ENCODE results near the gene PRXL2B.
"Not testable (repeated sequence)": the region's sequence is repeated elsewhere in the genome, so short reads cannot be mapped to it uniquely, and the experiment has no call there.

The PRXL2B gene

GRCh38 chr1:2623571-2624337 lies 37.2 kb downstream of the PRXL2B start:
- DNase-seq = no peak

DNA sequence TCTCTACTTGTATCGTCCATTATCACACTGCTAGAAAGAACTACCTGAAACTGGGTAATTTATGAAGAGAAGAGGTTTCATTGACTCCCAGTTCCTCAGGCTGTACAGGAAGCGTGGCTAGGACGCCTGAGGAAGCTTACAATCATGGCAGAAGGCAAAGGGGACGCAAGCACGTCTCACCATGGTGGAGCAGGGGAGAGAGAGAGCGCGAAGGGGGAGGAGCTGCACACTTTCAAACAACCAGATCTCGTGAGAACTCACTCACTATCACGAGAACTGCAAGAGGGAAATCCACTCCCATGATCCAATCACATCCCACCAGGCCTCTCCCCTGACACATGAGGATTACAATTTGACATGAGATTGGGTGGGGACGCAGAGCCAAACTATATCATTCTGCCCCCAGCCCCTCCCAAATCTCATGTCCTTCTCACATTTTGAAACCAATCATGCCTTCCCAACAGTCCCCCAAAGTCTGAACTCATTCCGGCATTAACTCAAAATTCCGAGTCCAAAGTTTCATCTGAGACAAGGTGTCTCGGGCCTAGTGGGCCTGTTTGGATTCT lies 38.2 kb downstream of the PRXL2B start:
- no peak for DNase-seq

- DNase-seq = no peak
Measured at GRCh38 chr1:2625311-2625710, 38.7 kb downstream of the PRXL2B start.

- not testable (repeated sequence) for DNase-seq
Measured at GRCh38 chr1:2625748-2626147, 39.2 kb downstream of the PRXL2B start.

DNA sequence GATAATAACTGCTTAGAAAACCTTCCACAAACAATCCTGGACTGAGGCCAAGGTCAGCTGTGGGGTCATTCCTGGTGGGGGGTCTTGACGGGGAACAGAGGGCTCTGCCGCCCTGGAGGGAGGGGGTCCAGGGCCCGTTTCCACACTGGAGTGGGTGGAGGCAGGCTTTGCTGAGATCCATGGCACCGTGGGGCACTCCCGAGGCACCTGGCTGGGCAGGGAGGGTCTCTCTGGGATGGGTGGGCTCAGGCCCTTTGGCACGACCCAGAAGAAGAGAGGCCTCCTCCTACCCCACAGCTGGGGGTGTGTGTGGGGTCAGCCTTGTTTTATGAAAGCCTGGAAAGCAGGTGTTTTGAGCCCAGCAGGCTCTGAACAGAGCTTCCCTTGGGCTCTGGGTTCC lies 41.2 kb downstream of the PRXL2B start:
- DNase-seq = no peak

- no peak for DNase-seq
Measured at GRCh38 chr1:2628191-2628932, 41.8 kb downstream of the PRXL2B start.

- DNase-seq = no peak
Measured at GRCh38 chr1:2628933-2629626, 42.5 kb downstream of the PRXL2B start.

DNA sequence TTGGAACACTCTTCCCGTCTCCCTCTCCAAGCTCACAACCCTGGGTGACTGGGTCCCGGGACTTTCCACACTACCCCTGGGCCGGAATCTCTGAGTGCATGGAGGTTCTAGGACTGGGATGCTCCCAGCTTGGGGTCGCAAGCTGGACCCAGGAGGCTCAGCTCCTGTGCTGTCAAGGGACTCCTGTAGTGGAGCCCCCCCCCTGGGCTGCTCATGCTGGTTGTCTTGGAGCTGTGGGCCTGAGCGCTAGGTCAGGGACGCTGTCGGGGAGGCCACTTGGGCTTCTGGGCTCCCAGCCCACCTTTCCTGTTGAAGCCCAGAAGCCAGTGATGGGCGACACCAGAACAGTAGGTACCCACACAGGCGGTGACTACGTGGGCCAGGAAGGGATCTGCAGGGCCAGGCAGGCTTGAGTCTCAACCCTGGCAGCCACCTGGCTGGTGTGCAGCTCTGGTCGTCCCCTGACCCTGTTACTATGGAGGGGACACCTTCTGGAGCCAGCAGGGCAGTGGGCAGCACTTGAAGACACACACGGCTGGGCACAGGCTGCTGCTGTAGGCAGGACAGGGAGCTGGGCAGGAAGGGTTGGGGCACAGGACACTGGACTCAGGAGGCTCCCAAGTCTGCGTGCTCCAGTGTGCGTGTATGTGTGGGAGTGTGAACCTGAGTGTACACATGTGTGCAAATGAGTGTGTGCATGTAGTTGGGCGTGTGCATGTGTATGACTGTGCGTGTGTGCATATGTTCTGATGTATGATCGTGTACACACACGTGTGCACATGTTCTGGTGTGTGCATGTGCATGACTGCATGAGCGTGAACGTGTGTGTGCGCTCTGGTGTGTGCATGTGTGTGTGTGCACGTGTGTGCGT lies 43.3 kb downstream of the PRXL2B start:
- no peak for DNase-seq

DNA sequence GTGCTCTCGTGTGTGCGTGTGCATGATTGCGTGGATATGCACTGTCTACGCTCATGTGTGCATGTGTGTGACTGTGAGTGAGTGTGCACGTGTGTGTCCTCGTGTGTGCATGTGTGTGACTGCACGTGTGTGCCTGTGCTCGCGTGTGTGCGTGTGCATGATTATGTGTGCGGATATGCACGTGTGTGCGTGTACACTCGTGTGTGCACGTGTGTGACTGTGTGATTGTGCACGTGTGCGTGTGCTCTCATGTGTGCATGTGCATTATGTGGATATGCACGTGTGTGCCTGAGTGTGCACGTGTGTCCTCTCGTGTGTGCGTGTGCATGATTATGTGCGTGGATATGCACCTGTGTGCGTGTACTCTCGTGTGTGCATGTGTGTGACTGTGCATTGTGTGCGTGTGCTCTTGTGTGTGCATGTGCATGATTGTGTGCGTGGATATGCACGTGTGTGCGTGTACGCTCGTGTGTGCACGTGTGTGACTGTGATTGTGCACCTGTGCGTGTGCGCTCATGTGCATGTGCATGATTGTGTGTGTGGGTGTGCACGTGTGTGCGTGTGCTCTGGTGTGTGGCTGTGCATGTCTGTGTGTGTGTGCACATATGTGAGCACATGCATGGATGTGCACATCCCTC lies 44.0 kb downstream of the PRXL2B start:
- no peak for DNase-seq

DNA sequence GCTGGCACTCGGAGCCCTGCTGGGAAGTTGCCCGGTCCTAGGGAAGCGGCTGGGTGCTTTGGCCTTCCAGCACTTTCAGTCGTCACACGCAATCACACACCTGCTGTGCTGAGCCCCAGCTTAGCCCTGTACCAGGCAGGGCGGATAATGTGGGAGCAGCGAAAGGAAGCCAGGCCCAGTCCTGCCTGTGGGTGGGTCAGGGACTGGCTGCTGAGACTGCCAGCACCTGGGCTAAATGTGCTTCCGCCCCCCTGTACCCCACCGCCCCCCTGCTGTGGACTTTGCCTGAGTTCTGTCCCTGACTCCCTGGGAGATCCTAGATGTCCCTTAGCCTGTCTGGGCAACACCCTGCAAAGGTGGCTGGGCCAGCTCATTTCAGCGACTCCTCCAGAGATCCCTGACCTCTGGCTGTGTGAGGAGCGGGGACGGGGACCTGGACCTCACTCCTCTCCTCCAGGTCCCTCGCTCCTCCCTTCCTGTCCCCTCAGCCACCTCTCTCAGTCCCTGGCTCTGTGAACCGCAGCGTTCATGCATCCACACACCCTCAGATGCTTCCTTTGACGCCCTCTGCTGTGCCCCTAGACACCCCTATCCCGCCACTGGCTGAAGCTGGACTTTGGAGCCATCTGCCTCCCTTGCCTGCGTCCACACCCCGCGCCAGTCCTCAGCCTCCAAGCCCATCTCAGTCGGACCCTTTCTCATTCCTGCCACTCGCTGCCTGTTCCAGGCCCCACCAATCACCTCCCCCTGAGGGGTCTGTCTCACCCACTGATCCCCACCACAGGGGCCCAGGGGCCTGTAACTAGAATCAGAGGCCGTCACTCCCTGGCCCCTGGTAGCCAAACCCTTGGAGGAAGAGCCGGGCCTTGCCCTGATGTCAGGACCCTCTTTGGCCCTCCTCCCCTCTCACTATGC lies 44.8 kb downstream of the PRXL2B start:
- DNase-seq = no peak

- no peak for DNase-seq
Measured at GRCh38 chr1:2632051-2632430, 45.5 kb downstream of the PRXL2B start.

GRCh38 chr1:2632561-2633361 lies 46.2 kb downstream of the PRXL2B start, which contains the start of gene MMEL1:
Gene MMEL1 (minus strand): TSS chr1:2633016. CDS start chr1:2629484, 3,532 bp downstream.
- DNase-seq = no peak

DNA sequence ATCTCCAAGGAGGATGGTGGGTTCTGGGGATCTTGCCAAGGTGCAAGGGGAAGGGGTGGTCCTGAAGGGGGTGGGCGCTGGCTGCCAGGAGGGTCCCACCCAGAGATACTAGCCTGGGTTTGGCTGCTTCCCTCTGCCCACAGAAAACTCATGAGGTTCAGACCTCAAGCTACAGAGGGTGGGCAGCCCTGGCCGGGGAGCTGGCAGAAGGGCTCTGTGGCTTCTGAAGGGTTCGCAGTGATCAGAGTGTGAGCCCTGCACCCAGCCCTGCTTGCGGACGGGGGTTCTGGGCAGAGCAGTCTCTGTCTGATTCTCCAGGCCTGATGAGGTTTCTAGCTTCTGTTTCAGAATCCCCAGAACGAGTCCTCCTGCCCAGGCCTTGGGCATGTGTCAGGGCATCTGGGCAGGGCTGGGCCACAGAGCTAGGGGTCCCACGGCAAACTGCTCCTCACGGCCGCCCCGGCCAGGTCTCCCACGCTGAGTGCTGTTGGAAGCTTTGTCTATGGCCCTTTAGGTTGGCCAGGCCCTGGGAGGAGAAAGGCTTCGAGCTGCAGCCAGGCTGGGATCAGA lies 46.9 kb downstream of the PRXL2B start:
- DNase-seq = no peak

DNA sequence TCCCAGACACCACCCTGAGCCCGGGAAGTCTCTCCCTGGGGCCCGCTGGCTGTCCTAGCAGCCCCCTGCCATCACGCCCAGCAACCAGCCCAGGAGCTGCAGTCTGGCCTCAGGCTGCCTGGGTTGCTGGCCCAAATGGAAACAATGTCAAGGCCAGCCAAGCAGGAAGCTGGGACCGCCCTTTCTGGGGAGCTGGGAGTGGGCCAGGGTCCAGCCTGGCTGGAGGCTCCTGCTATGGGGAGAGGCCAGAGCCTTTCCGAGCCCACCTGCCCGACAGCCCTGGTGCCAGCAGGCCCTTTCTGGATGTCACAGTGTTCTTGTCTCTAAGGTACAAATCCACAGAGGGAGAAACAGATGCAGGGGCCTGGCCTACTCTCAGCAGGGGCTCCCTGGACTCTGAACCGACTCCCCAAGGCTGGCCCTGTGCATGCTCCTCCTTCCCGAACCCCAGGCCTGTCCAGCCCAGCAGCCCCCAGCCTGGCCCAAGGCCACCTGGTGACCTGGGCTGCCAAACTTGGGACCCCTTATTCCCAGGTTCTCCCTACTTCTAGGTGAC lies 47.4 kb downstream of the PRXL2B start:
- DNase-seq = no peak

DNA sequence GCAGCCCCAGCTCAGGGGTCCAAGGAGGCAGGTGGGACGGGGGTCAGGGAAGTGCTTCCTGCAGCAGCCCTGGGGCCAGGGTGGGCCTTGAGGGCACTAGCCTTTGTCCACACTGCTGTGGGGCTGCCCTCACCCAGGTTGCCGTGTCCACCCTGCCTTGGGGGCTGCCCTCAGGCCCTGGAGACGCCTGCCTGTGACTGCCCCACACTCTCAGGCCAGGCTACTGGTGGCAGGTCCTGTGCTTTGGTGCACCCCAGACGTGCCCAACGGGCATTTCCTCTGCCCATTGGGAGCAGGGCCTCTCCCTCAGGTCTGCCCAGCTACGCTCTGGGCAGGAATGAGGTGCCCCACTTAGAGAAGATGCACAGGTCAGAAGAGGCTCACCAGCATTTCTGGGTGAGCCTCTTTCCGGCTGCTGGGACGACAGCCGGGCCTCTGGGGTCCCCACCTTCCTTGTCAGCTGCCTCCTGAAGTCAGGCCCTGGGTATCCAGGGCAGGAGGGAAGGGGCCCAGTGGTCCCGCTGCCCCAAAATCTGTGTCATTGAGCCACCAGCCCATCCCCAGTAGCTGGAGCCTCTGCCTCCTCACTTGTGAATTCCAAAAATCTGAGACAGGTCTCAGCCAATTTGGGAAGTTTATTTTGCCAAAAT lies 48.9 kb downstream of the PRXL2B start:
- no peak for DNase-seq

- no peak for DNase-seq
Measured at GRCh38 chr1:2636733-2637132, 50.2 kb downstream of the PRXL2B start.

- DNase-seq = no peak
Measured at GRCh38 chr1:2637442-2638145, 51.0 kb downstream of the PRXL2B start.

Measured in activated naive CD4-positive, alpha-beta T cell (primary cell).